Upper lobe of right lung (tissue), 1 donor: Measurements from ENCODE around the gene FOXA1. TPM values are rescaled to one million over a fixed set of nuclear protein-coding genes. Genes with fewer than 3 reads are reported as not detected.

ENCODE experiments used
- ATAC-seq: fragments of 200-7000 bp; cut with Tn5 transposase; one replicate; pipeline ENCODE4 v1.9.1; 2020; ENCODE audit warnings: mild to moderate bottlenecking, moderate library complexity
- DNase-seq: peaks from one replicate; pipeline ENCODE4 v3.0.0-alpha.2; 2020
- H3K27ac ChIP-seq: fragments of 200-600 bp; one replicate; pipeline ENCODE4 v1.8.0; 2022
- H3K27me3 ChIP-seq: fragments of 200-600 bp; one replicate; pipeline ENCODE4 v1.8.0; 2022; ENCODE audit warnings: mild to moderate bottlenecking
- H3K36me3 ChIP-seq: fragments of 200-600 bp; one replicate; pipeline ENCODE4 v1.8.0; 2022
- H3K4me1 ChIP-seq: fragments of 200-600 bp; one replicate; pipeline ENCODE4 v1.8.0; 2022
- H3K4me3 ChIP-seq: fragments of 200-600 bp; one replicate; pipeline ENCODE4 v1.8.0; 2022; ENCODE audit warnings: mild to moderate bottlenecking
- H3K9me3 ChIP-seq: fragments of 200-600 bp; one replicate; pipeline ENCODE4 v1.8.0; 2022
- CTCF ChIP-seq: fragments of 200-600 bp; IDR thresholded peaks from one replicate; pipeline ENCODE4 v1.8.0; 2022; ENCODE audit warnings: antibody characterized with exemption
- intact Hi-C: fragments of 100-400 bp; cut with DNase I; formaldehyde crosslinking; loops from one replicate; pipeline ENCODE4 v1.11.0; 2022
- total RNA-seq: library from RNA; stranded (reverse); fragmentation: NEBNext Ultra II Directional; extraction: Animal tissue kit (Norgen Biotek cat#: 25700); gene quantifications from one replicate; pipeline ENCODE4 v1.2.1, GENCODE V29; 2021
- donor health status: DM: no; HTN: yes; CAD: no; lungs with severe emphysema.

FOXA1 gene
- total RNA-seq, 1 donor from 2014 or later = 20.6 TPM

GRCh38 chr14:37539992-37540391 lies 55.1 kb downstream of the FOXA1 start:
- intact Hi-C loops = no loop called here
- no peak for TF ChIP-seq CTCF
- Histone ChIP-seq H3K36me3 (no peaks in the 10 kb centered on the region), H3K4me1 (no peaks in the 10 kb centered on the region), H3K27ac (no peak overlapping the region), H3K9me3 (no peaks in the 10 kb centered on the region), H3K27me3 (no peaks in the 10 kb centered on the region), H3K4me3 (no peak overlapping the region)
- DNase-seq (no peak), ATAC-seq (no peak)

Other genes with a start within 250 kb of the FOXA1 start
- gene TTC6, start 380 bp upstream of the FOXA1 start, total RNA-seq = 7.9 TPM